HG02981 (cell line): ENCODE results near the gene ZNF287.

Experiments used
- ATAC-seq: cut with Tn5 transposase; IDR thresholded peaks from one replicate; pipeline ENCODE4 v1.9.1; 2021; ENCODE audit warnings: mild to moderate bottlenecking, moderate library complexity; ENCODE audit not compliant: unreplicated experiment

The ZNF287 gene

GRCh38 chr17:16517477-16517876 is 51.5 kb downstream of the ZNF287 start:
- no peak for ATAC-seq

DNA sequence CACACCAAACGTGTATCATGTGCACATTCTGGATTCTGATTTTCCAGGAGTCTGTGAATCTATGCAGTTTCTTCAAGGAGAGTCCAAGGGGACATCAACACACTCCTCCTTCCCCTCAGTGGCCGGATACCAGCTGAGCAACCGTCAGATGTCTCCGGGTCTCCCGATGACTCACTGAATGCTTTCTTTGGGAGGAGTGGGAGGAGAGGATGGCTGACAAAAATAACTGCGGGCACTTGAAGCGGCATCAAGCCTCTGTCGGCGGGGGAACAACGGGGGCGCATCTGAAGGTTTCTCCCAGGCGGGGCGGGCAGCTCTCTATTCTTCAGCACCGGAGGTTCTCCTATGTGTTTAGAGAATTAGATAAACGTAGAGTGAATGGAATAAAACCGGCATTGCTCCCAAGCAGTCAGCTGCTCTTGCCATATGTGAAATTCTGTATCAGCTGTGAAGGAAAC is 52.4 kb downstream of the ZNF287 start:
- no peak for ATAC-seq

DNA sequence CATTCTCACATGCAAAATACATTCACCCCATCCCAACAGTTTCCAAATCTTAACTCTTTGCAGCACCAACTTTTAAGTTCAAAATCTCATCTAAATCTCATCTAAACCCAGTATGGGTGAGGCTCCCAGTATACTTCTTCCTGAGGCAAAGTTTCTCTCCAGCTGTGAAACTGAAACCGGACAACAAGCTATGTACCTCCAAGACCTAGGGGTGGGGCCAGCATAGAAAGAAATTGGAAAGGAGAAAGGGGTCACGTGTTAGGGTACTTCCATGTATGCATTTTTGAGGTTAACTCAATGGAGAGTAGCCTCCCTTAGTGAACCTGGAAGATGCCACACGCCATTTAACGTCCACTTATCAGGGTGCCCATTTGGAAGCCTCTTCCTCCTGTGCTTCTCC is 53.1 kb downstream of the ZNF287 start:
- ATAC-seq, result no peak

GRCh38 chr17:16513873-16514272 is 55.1 kb downstream of the ZNF287 start:
- ATAC-seq, result no peak

DNA sequence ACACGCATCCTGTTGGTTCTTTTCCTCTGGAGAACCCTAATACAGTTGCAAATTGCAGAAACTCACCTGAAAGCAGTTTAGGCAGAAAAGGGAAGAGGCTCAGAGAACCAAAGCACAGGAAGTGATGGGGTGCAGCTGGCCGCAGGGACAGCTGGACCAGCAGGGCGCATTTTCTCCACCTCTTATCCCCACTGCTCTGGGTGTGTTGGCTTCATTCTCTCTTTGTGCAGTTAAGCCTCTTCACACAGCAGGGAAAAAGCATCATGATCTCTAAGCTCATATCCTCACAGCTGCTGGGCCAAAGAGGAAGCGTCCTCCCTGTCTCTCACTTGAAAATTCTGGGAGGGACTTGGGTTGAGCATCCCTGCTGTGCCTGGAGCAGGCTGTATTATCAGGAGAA is 57.0 kb downstream of the ZNF287 start:
- ATAC-seq, result no peak

DNA sequence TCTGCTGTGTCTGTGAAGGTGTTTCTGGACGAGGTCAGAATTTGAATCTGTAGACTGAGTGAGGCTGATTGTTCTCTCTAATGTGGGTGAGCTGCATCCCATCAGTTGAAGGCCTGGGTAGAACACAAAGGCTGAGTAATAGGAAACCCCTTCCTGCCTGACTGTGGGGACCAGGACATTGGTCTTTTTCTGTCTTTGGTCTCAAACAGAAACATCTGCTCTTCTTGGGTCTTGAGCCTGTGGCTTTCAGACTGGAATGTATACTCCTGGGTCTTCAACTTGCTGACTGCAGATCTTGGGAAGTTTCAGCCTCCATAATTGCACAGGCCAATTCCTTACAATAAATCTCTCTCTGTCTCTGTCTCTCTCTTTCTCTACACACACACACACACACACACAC is 57.4 kb downstream of the ZNF287 start:
- ATAC-seq, result no peak

- no peak for ATAC-seq
These were observed 61.0 kb downstream of the ZNF287 start for GRCh38 chr17:16507918-16508533.

DNA sequence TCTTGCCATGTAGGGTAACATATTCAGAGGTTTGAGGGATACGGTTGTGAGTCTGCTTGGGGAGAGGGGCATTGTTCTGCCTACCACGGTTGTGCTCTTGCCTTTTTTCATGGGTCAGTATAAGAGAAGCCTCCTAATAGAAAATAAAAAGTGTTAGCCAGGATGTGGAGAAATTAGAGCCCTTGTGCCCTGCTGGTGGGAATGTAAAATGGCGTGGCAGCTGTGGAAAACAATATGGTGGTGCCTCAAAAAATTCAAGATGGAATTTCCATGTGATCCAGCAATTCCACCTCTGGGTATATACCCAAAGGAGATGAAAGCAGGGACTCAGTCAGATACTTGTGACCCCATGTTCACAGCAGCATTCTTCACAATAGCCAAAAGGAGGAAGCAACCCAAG is 62.8 kb downstream of the ZNF287 start:
- ATAC-seq, result no peak

DNA sequence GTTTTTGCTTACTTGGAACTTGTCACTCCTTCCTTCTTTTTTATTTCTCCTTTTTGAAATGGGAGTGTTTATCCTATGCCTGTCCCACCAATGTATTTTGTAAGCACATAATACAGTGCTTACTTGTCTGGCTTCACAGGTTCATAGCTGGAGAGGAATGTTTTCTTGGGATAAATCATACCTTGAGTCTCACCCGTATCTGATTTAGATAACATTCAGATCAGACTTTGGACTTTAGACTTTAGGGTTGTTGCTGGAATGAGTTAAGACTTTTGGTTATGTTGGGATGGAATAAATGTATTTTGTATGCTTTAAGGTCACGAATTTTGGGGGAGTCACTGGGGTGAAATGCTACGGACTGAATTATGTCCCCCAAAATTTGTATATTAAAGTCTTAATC is 64.0 kb downstream of the ZNF287 start:
- ATAC-seq, result no peak
